Activated CD4-positive, alpha-beta T cell treated with anti-CD3 and anti-CD28 coated beads, Interleukin-2, amount 50 U/mL, for 4 hours (primary cell): ENCODE data around the gene ADGRV1.
"Not testable (repeated sequence)": the region's sequence is repeated elsewhere in the genome, so short reads cannot be mapped to it uniquely, and the experiment has no call there.

Experiments used
- DNase-seq, 2 experiments: peaks; one replicate each; pipeline ENCODE4 v3.0.0-alpha.2; 2020

The ADGRV1 gene

GRCh38 chr5:90917928-90918668 is 359.5 kb downstream of the ADGRV1 start:
- DNase-seq = no peak

GRCh38 chr5:90921418-90921973 is 362.9 kb downstream of the ADGRV1 start:
- no peak for DNase-seq

GRCh38 chr5:90924222-90924621 is 365.6 kb downstream of the ADGRV1 start:
- DNase-seq = not testable (repeated sequence)

GRCh38 chr5:90929013-90929839 is 370.6 kb downstream of the ADGRV1 start:
- not testable (repeated sequence) for DNase-seq

- DNase-seq = no peak
These were observed 371.5 kb downstream of the ADGRV1 start for GRCh38 chr5:90930062-90930461.

- DNase-seq = no peak
These were observed 372.3 kb downstream of the ADGRV1 start for GRCh38 chr5:90930756-90931431.

GRCh38 chr5:90932052-90932699 is 373.6 kb downstream of the ADGRV1 start:
- peak in 1 of 2 experiments; percentile 1 for DNase-seq

- DNase-seq = no peak
These were observed 374.7 kb downstream of the ADGRV1 start for GRCh38 chr5:90933298-90933697.

GRCh38 chr5:90934091-90934719 is 375.6 kb downstream of the ADGRV1 start:
- DNase-seq = no peak

GRCh38 chr5:90934738-90935137 is 376.1 kb downstream of the ADGRV1 start:
- DNase-seq = no peak

- DNase-seq = no peak
These were observed 380.6 kb downstream of the ADGRV1 start for GRCh38 chr5:90939211-90939610.

- DNase-seq = no peak
These were observed 381.8 kb downstream of the ADGRV1 start for GRCh38 chr5:90940227-90940995.

- no peak for DNase-seq
These were observed 382.6 kb downstream of the ADGRV1 start for GRCh38 chr5:90941002-90941720.

GRCh38 chr5:90944116-90944515 is 385.5 kb downstream of the ADGRV1 start:
- DNase-seq = no peak

- DNase-seq = no peak
These were observed 389.1 kb downstream of the ADGRV1 start for GRCh38 chr5:90947667-90948066.

GRCh38 chr5:90948969-90949368 is 390.4 kb downstream of the ADGRV1 start:
- no peak for DNase-seq

- DNase-seq = no peak
These were observed 391.1 kb downstream of the ADGRV1 start for GRCh38 chr5:90949469-90950358.

GRCh38 chr5:90955001-90955635 is 396.5 kb downstream of the ADGRV1 start:
- DNase-seq = no peak

GRCh38 chr5:90956511-90957097 is 398.0 kb downstream of the ADGRV1 start:
- no peak for DNase-seq
